GM12878 (cell line): ENCODE measurements around the gene AP1M1. TPM values are rescaled to one million over a fixed set of nuclear protein-coding genes. Genes with fewer than 3 reads are reported as not detected.

Source experiments
- ATAC-seq: fragments of 200-7000 bp; cut with Tn5 transposase; 3 replicates; pipeline ENCODE4 v1.9.1; 2020; ENCODE audit warnings: mild to moderate bottlenecking, moderate library complexity
- BruUV-seq: library from RNA; stranded (reverse); fragments of 400-500 nt; replicated peaks from 2 replicates; lab custom pipeline; 2021; lab: Mats Ljungman, UMichigan
- CTCF ChIA-PET: fragments of 300-600 bp; sonication (Branson Sonifier 250); formaldehyde crosslinking; extraction: SDS; loops from one replicate; lab custom pipeline; 2021; ENCODE audit warnings: inconsistent platforms; lab: Yijun Ruan, JAX
- POLR2A ChIA-PET: fragments of 350-600 bp; formaldehyde crosslinking; extraction: SDS; loops from one replicate; lab custom pipeline; 2021; ENCODE audit warnings: inconsistent platforms; lab: Charles Lee
- RAD21 ChIA-PET: fragments of 300-600 bp; sonication (Branson Sonifier 250); formaldehyde crosslinking; loops from one replicate; lab custom pipeline; 2023; ENCODE audit warnings: antibody characterized with exemption; ENCODE audit not compliant: unreplicated experiment; lab: Charles Lee
- SMC1A ChIA-PET: fragments of 300-600 bp; sonication (Branson Sonifier 250); formaldehyde crosslinking; loops from one replicate; lab custom pipeline; 2023; ENCODE audit not compliant: unreplicated experiment, uncharacterized antibody; lab: Charles Lee
- DNase-seq: peaks from one replicate; pipeline ENCODE4 v3.0.0-alpha.2; 2011; ENCODE audit warnings: low read depth, low spot score
- FAIRE-seq: peaks from 3 replicates; lab custom pipeline; 2011; peaks lifted over from hg19 to GRCh38; lab: Jason Lieb, UNC
- H2AFZ ChIP-seq: 2 replicates; pipeline ENCODE4 v1.6.0; 2011; ENCODE audit warnings: low read depth, low read length, control low read depth; ENCODE audit not compliant: control insufficient read depth
- H3K27ac ChIP-seq: 2 replicates; pipeline ENCODE4 v1.5.1; 2011; ENCODE audit warnings: control low read depth; ENCODE audit not compliant: control insufficient read depth, insufficient read depth
- H3K27me3 ChIP-seq, 2 experiments: replicated peaks in 1 of 2; 2 replicates each; pipeline versions ENCODE4 v1.6.0 to v1.6.1; 2011; ENCODE audit warnings: low read length in 1 of 2; ENCODE audit not compliant: control insufficient read depth in 2 of 2, insufficient read depth in 2 of 2
- H3K36me3 ChIP-seq, 2 experiments: 2 replicates each; pipeline ENCODE4 v1.5.1; 2011; ENCODE audit warnings: low read length in 1 of 2; ENCODE audit not compliant: control insufficient read depth in 2 of 2, insufficient read depth in 2 of 2
- H3K4me1 ChIP-seq: 2 replicates; pipeline ENCODE4 v1.6.1; 2011; ENCODE audit warnings: mild to moderate bottlenecking, low read length, moderate library complexity, mixed read lengths; ENCODE audit not compliant: control insufficient read depth, insufficient read depth
- H3K4me2 ChIP-seq: 2 replicates; pipeline ENCODE4 v1.6.0; 2011; ENCODE audit warnings: control low read depth; ENCODE audit not compliant: control insufficient read depth, insufficient read depth
- H3K4me3 ChIP-seq: fragments of 200-600 bp; sonication (generic); 2 replicates; pipeline ENCODE4 v1.5.1; 2016
- H3K79me2 ChIP-seq: 2 replicates; pipeline ENCODE4 v1.6.0; 2011; ENCODE audit warnings: low read length; ENCODE audit not compliant: control insufficient read depth, insufficient read depth
- H3K9ac ChIP-seq: 2 replicates; pipeline ENCODE4 v1.8.0; 2011; ENCODE audit warnings: low read length, control low read depth, mixed read lengths; ENCODE audit not compliant: control insufficient read depth, insufficient read depth
- H3K9me3 ChIP-seq: replicated peaks from 3 replicates; pipeline ENCODE4 v1.5.1; 2011; ENCODE audit warnings: mild to moderate bottlenecking, low read length; ENCODE audit not compliant: control insufficient read depth, insufficient read depth
- H4K20me1 ChIP-seq: 2 replicates; pipeline ENCODE4 v1.6.0; 2011; ENCODE audit not compliant: control insufficient read depth, insufficient read depth
- ETV6 ChIP-seq, 2 experiments: fragments of 450-650 bp in 1 of 2; IDR thresholded peaks in 1 of 2; conservative IDR thresholded peaks in 1 of 2; 2 replicates each; pipeline ENCODE4 v1.6.1; 2014; ENCODE audit warnings: antibody characterized with exemption in 1 of 2, borderline replicate concordance in 1 of 2, low read depth in 1 of 2, mild to moderate bottlenecking in 1 of 2, moderate library complexity in 1 of 2
- NR2F1 ChIP-seq: fragments of 450-650 bp; conservative IDR thresholded peaks from 2 replicates; pipeline ENCODE4 v1.6.1; 2017; ENCODE audit warnings: mild to moderate bottlenecking
- POU2F2 ChIP-seq: IDR thresholded peaks from 3 replicates; pipeline ENCODE4 v1.6.1; 2011; ENCODE audit warnings: low read depth, mild to moderate bottlenecking, low read length, borderline replicate concordance
- SREBF2 ChIP-seq: IDR thresholded peaks from 2 replicates; pipeline ENCODE4 v1.6.1; 2012; ENCODE audit warnings: mild to moderate bottlenecking, low read length
- TAF1 ChIP-seq: IDR thresholded peaks from 2 replicates; pipeline ENCODE4 v1.6.1; 2011; ENCODE audit warnings: mild to moderate bottlenecking, low read depth, low read length, borderline replicate concordance
- WGBS: methylation state at CpG from one replicate; pipeline ENCODE4 v1.1.6; 2016; ENCODE audit warnings: low lambda C conversion rate; ENCODE audit not compliant: insufficient replicate concordance, insufficient coverage; ENCODE audit errors: missing lambda C conversion rate; 5-methylcytosine and 5-hydroxymethylcytosine counted together
- in situ Hi-C: fragments of 300-500 bp; cut with MboI; formaldehyde crosslinking; loops from 9 replicates; pipeline ENCODE4 v1.14.3; 2018; ENCODE audit warnings: mixed read lengths
- intact Hi-C: fragments of 100-400 bp; cut with micrococcal nuclease; formaldehyde crosslinking; loops from one replicate; pipeline ENCODE4 v1.14.2; 2022; ENCODE audit not compliant: unreplicated experiment
- polyA plus RNA-seq, 11 experiments: library from polyadenylated mRNA; depleted of rRNA in 4 of 11; unstranded in 6 of 11; stranded (reverse) in 5 of 11; fragments of >200 nt; fragmentation: Nextera tagmentation in 4 of 11; fragmentation: Illumina TruSeq in 1 of 11; extraction: Ambion mirVana in 4 of 11; extraction: Trizol in 1 of 11; gene quantifications; 1 replicate in 1 of 11; 2 replicates in 10 of 11; pipeline versions ENCODE4 v1.2.1 to v1.2.3, GENCODE V29; 2011 to 2016; ENCODE audit warnings: inconsistent platforms in 2 of 11, missing spikeins in 2 of 11, low read depth in 1 of 11
- total RNA-seq, 4 experiments: library from RNA; depleted of rRNA in 3 of 4; stranded (reverse); fragments of >200 nt in 3 of 4; fragmentation: Illumina TruSeq in 1 of 4; extraction: Trizol in 1 of 4; gene quantifications; 2 replicates each; pipeline versions ENCODE4 v1.2.1 to v1.2.3, GENCODE V29; 2013 to 2021
- TF ChIP-seq, protein P1 (sequence below): fragments of 450-650 bp; IDR thresholded peaks from 2 replicates; pipeline ENCODE4 v1.6.1; 2017; ENCODE audit warnings: mild to moderate bottlenecking, moderate library complexity
- TF ChIP-seq, protein P2 (sequence below): fragments of 450-650 bp; IDR thresholded peaks from 2 replicates; pipeline ENCODE4 v1.6.1; 2014; ENCODE audit warnings: mild to moderate bottlenecking

The AP1M1 gene
- total and polyA plus RNA-seq, 10 of the 15 experiments (the other 5 are each of a cell fraction or from before 2014, with no cell fraction given): 1.0 to 116 (median 44.7) TPM

DNA sequence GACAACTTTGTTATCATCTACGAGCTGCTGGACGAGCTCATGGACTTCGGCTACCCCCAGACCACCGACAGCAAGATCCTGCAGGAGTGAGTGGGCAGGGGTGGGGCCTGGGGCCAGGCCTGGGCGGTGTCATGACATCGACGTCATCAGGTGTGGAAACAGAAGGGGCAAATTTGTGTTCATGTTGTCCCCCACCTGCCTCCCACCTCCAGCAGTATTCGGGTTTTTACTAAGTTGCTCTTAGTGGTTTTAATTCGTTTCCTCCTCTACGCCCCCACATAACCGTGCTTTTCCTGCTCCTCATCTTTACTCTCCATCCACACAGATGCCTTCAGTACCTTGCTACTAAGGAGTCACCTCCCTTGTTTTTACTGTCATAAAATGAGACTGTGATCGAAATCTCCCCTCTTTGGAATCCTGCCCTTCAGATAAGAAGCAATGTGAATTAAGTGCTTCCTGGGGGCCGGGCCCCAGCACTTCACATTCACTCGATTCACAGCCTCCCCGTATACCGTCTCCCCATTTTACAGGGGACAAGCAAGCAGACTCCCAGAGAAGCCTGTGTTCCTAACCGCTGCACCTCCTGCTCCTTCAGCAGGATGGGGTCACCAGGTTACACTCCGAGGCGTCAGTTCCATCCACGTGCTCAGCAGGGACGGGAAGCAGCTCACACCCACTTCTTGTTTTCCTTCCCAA, 10.5 kb downstream of the AP1M1 start:
- FAIRE-seq: no peak

More for the DNA sequence above, 10.5 kb downstream of the AP1M1 start:
- SMC1A ChIA-PET: no interaction called here
- H3K4me2 ChIP-seq: no peak overlapping the region
- no peaks in the 10 kb centered on the region for H3K9me3 ChIP-seq
- no peaks in the 10 kb centered on the region for H3K79me2 ChIP-seq
- peaks cover 5% of the 10 kb centered on the region for H3K4me1 ChIP-seq
- BruUV-seq: no TSS peak
- 82% methylated on average over 21 of the region's 21 CpGs for WGBS
- peaks cover 10 to 14% of the 10 kb centered on the region in 2 experiments; a peak in 3 of 4 replicates for H3K36me3 ChIP-seq
- no peak overlapping the region for H2AFZ ChIP-seq
- H3K27ac ChIP-seq: no peak overlapping the region
- no peak overlapping the region for H3K9ac ChIP-seq
- in situ Hi-C loops: no loop called here
- CTCF ChIA-PET: no interaction called here
- POLR2A ChIA-PET: no interaction called here
- no peak overlapping the region for H3K4me3 ChIP-seq
- H3K27me3 ChIP-seq: no peaks in the 10 kb centered on the region
- TF ChIP-seq NR2F1 (no peak), SREBF2 (no peak), TAF1 (no peak), POU2F2 (no peak), ETV6 (conservative IDR thresholded peaks at IDR 0.05 in 1 of 2, IDR thresholded peaks at IDR 0.05 in 1 of 2; ENCODE audit: borderline replicate concordance in 1 of 2, low read depth in 1 of 2) (no peak)
- TF ChIP-seq, protein P1, sequence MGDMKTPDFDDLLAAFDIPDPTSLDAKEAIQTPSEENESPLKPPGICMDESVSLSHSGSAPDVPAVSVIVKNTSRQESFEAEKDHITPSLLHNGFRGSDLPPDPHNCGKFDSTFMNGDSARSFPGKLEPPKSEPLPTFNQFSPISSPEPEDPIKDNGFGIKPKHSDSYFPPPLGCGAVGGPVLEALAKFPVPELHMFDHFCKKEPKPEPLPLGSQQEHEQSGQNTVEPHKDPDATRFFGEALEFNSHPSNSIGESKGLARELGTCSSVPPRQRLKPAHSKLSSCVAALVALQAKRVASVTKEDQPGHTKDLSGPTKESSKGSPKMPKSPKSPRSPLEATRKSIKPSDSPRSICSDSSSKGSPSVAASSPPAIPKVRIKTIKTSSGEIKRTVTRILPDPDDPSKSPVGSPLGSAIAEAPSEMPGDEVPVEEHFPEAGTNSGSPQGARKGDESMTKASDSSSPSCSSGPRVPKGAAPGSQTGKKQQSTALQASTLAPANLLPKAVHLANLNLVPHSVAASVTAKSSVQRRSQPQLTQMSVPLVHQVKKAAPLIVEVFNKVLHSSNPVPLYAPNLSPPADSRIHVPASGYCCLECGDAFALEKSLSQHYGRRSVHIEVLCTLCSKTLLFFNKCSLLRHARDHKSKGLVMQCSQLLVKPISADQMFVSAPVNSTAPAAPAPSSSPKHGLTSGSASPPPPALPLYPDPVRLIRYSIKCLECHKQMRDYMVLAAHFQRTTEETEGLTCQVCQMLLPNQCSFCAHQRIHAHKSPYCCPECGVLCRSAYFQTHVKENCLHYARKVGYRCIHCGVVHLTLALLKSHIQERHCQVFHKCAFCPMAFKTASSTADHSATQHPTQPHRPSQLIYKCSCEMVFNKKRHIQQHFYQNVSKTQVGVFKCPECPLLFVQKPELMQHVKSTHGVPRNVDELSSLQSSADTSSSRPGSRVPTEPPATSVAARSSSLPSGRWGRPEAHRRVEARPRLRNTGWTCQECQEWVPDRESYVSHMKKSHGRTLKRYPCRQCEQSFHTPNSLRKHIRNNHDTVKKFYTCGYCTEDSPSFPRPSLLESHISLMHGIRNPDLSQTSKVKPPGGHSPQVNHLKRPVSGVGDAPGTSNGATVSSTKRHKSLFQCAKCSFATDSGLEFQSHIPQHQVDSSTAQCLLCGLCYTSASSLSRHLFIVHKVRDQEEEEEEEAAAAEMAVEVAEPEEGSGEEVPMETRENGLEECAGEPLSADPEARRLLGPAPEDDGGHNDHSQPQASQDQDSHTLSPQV: no peak
- TF ChIP-seq, protein P2, sequence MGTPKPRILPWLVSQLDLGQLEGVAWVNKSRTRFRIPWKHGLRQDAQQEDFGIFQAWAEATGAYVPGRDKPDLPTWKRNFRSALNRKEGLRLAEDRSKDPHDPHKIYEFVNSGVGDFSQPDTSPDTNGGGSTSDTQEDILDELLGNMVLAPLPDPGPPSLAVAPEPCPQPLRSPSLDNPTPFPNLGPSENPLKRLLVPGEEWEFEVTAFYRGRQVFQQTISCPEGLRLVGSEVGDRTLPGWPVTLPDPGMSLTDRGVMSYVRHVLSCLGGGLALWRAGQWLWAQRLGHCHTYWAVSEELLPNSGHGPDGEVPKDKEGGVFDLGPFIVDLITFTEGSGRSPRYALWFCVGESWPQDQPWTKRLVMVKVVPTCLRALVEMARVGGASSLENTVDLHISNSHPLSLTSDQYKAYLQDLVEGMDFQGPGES: no peak
- DNase-seq (no peak), ATAC-seq (no peak)
- intact Hi-C loops: no loop called here
- RAD21 ChIA-PET: no interaction called here
- H4K20me1 ChIP-seq: no peaks in the 10 kb centered on the region
